Prostate gland (tissue), 2 donors: ENCODE results near the gene SLC9C2.

Experiments
- POLR2AphosphoS5 ChIP-seq: sonication (generic); formaldehyde crosslinking; IDR thresholded peaks from one replicate; pipeline ENCODE4 v1.6.1; 2017; ENCODE audit warnings: antibody characterized with exemption
- TF ChIP-seq, protein P1 (sequence below), 4 experiments: fragments of 200-600 bp in 2 of 4; fragments of 450-650 bp in 2 of 4; sonication (generic) in 2 of 4; IDR thresholded peaks; 1 replicate in 3 of 4; 2 replicates in 1 of 4; pipeline ENCODE4 v1.5.1; 2016 to 2019; ENCODE audit warnings: antibody characterized with exemption in 4 of 4, mild to moderate bottlenecking in 2 of 4, moderate library complexity in 2 of 4

DNA sequence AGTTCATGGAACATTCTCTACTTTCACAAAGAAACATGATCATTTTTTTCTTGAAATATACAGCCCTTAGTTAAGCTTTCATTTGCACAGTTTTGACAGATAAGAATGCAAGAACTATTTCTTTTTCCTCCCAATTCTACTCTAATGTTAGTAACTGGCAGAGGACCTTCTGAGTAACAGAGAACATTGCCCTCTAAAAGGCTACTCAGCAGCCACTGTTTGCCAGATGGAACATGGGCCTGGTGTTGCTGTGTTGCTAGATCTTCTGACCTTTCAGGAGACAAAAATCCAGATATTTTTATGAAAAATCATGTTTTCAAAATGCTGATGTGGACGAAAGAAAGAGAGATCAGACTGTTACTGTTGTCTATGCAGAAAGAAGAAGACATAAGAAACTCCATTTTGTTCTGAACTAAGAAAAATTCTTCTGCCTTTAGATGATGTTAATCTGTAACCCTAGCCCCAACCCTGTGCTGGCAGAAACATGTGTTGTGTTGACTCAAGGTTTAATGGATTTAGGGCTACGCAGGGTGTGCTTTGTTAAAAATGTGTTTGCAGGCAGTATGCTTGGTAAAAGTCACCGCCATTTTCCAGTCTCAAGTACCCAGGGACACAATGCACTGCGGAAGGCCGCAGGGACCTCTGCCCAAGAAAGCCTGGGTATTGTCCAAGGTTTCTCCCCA is 128.6 kb downstream of the SLC9C2 start:
- TF ChIP-seq, protein P1, sequence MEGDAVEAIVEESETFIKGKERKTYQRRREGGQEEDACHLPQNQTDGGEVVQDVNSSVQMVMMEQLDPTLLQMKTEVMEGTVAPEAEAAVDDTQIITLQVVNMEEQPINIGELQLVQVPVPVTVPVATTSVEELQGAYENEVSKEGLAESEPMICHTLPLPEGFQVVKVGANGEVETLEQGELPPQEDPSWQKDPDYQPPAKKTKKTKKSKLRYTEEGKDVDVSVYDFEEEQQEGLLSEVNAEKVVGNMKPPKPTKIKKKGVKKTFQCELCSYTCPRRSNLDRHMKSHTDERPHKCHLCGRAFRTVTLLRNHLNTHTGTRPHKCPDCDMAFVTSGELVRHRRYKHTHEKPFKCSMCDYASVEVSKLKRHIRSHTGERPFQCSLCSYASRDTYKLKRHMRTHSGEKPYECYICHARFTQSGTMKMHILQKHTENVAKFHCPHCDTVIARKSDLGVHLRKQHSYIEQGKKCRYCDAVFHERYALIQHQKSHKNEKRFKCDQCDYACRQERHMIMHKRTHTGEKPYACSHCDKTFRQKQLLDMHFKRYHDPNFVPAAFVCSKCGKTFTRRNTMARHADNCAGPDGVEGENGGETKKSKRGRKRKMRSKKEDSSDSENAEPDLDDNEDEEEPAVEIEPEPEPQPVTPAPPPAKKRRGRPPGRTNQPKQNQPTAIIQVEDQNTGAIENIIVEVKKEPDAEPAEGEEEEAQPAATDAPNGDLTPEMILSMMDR (IDR thresholded peaks at IDR 0.05) = no peak
- no peak for TF ChIP-seq POLR2AphosphoS5
